ENCODE results near the gene SCAMP5. TPM values are rescaled to one million over a fixed set of nuclear protein-coding genes. Genes with fewer than 3 reads are reported as not detected.
A peak's percentile ranks its signal among the peaks of the same experiment; 100 is the strongest.

The SCAMP5 gene
- total and polyA plus RNA-seq, 5 donors from 2014 or later, result 0.20 to 1.3 (median 0.25) TPM; not detected in 2

GRCh38 chr15:74956648-74957475 is 38.5 kb upstream of the SCAMP5 start, which contains the start of gene RPP25:
Gene RPP25 (minus strand): TSS chr15:74956772. CDS start chr15:74956583, 189 bp downstream.
- H3K36me3 ChIP-seq (ENCODE audit: control insufficient read depth, insufficient read depth, low read length), result no peaks in the 10 kb centered on the region
- peak within 1 kb of the TSS in 1 of 3 donors; percentile 26 for H3K27ac Mint-ChIP-seq

DNA sequence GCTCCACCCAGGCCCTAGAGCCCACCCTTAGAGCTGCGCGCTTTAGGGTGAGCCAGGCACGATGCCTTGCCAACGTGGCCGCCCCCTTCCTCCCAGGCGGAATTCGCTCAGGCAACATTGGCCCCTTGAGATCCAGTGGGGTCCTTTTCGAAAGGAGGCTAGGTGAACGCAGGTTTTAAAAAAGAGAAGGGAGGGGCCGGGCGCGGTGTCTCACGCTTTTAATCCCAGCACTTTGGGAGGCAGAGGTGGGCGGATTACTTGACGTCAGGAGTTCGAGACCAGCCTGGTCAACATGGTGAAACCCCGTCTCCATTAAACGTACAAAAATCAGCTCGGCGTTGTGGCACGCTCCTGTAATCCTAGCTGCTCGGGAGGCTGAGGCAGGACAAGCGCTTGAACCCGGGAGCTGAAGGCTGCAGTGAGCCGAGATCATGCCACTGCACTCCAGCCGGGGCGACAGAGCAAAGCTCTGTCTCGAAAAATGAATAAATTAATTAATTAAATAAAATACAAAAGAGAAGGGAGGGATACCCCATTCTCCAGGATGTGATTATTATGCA is 37.8 kb upstream of the SCAMP5 start:
- Histone ChIP-seq H3K9me3 (ENCODE audit: control insufficient read depth in 2 of 2, low read length in 2 of 2) (no peaks in the 10 kb centered on the region), H3K27ac (ENCODE audit: insufficient read depth, low read length, poor library complexity, severe bottlenecking) (no peak overlapping the region), H3K4me3 (ENCODE audit: low read depth, low read length) (no peak overlapping the region), H3K36me3 (ENCODE audit: control insufficient read depth, insufficient read depth, low read length) (no peaks in the 10 kb centered on the region), H3K4me1 (ENCODE audit: control insufficient read depth, insufficient read depth, low read length, poor library complexity, severe bottlenecking) (peaks cover 35% of the 10 kb centered on the region), H3K27me3 (ENCODE audit: control insufficient read depth, insufficient read depth, low read length) (peaks cover 14% of the 10 kb centered on the region)
- Mint-ChIP-seq H3K27me3 (peaks cover 51% of the 10 kb centered on the region), H3K9me3 (peaks cover 0 to 4% (median 0%) of the 10 kb centered on the region in 7 donors), H3K4me1 (peaks cover 0 to 29% (median 7%) of the 10 kb centered on the region in 4 donors), H3K27ac (no peak overlapping the region), H3K36me3 (no peaks in the 10 kb centered on the region), H3K4me3 (peak overlapping the region; percentile 16 to 81 (median 76))
- DNase-seq (no peak), ATAC-seq (ENCODE audit: low read depth in 2 of 2) (no peak)

More at GRCh38 chr15:74956648-74957475, 38.5 kb upstream of the SCAMP5 start, which contains the start of gene RPP25:
- H3K4me3 ChIP-seq (ENCODE audit: low read depth, low read length), result peak within 1 kb of the TSS; percentile 35
- DNase-seq (peak; percentile 47 to 74 (median 53)), ATAC-seq (ENCODE audit: low read depth in 2 of 2) (peak; percentile 79 to 82)
- H3K27me3 ChIP-seq (ENCODE audit: control insufficient read depth, insufficient read depth, low read length), result peaks cover 12% of the 10 kb centered on the region
- peaks cover 51% of the 10 kb centered on the region for H3K27me3 Mint-ChIP-seq
- H3K27ac ChIP-seq (ENCODE audit: insufficient read depth, low read length, poor library complexity, severe bottlenecking), result no peak within 1 kb of the TSS
- no peaks in the 10 kb centered on the region for H3K36me3 Mint-ChIP-seq
- peak within 1 kb of the TSS; percentile 79 to 86 (median 82) for H3K4me3 Mint-ChIP-seq
- H3K9me3 Mint-ChIP-seq, result peaks cover 0 to 4% (median 0%) of the 10 kb centered on the region in 7 donors
- peaks cover 0 to 29% (median 7%) of the 10 kb centered on the region in 4 donors for H3K4me1 Mint-ChIP-seq
- H3K9me3 ChIP-seq (ENCODE audit: control insufficient read depth in 2 of 2, low read length in 2 of 2), result no peaks in the 10 kb centered on the region
- peaks cover 35% of the 10 kb centered on the region for H3K4me1 ChIP-seq (ENCODE audit: control insufficient read depth, insufficient read depth, low read length, poor library complexity, severe bottlenecking)

DNA sequence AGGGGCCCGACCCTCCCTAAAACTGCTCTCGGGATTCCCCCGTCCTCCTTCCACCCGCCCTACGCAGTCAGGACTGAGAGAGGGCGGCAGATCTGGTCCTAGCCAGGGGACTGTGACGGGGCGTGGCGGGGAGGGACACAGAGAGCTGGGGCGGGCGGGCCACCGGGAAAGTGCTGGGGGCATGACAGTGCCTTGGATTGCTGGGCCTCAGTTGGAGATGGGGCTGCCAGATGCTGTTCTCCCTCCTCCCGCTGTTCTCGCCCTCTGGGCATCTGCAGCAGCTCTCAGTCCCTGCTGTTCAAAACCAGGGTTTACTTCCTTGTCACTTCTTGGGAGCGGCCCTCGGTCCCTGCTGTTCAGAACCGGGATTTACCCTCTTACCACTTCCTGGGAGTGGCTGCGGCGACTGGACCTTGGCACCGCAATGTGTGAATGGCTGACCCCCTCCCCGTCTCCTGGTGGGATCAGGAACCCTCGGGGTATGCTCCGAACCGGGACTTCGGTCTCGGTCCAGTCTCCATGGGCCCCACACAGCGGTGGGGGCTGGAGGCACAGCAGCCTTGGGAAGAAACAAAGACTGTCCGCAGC is 36.9 kb upstream of the SCAMP5 start:
- H3K4me3 Mint-ChIP-seq, result peak overlapping the region; percentile 37 to 81 (median 50)
- no peak for ATAC-seq (ENCODE audit: low read depth in 2 of 2)

GRCh38 chr15:74958908-74959585 is 36.3 kb upstream of the SCAMP5 start:
- H3K9me3 ChIP-seq (ENCODE audit: control insufficient read depth in 2 of 2, low read length in 2 of 2), result no peaks in the 10 kb centered on the region
- Mint-ChIP-seq H3K36me3 (no peaks in the 10 kb centered on the region), H3K4me1 (peaks cover 0 to 29% (median 7%) of the 10 kb centered on the region in 4 donors), H3K27me3 (peaks cover 51% of the 10 kb centered on the region), H3K9me3 (peaks cover 0 to 4% (median 0%) of the 10 kb centered on the region in 7 donors), H3K4me3 (peak overlapping the region; percentile 36 to 87 (median 68)), H3K27ac (peak overlapping the region in 1 of 3 donors; percentile 59)
- peaks cover 35% of the 10 kb centered on the region for H3K4me1 ChIP-seq (ENCODE audit: control insufficient read depth, insufficient read depth, low read length, poor library complexity, severe bottlenecking)
- H3K4me3 ChIP-seq (ENCODE audit: low read depth, low read length), result no peak overlapping the region
- H3K27me3 ChIP-seq (ENCODE audit: control insufficient read depth, insufficient read depth, low read length), result peaks cover 15% of the 10 kb centered on the region
- H3K27ac ChIP-seq (ENCODE audit: insufficient read depth, low read length, poor library complexity, severe bottlenecking), result no peak overlapping the region
- ATAC-seq (ENCODE audit: low read depth in 2 of 2) (no peak), DNase-seq (no peak)
- no peaks in the 10 kb centered on the region for H3K36me3 ChIP-seq (ENCODE audit: control insufficient read depth, insufficient read depth, low read length)

More for the DNA sequence above, 36.9 kb upstream of the SCAMP5 start:
- peak overlapping the region in 2 of 3 donors; percentile 9 to 59 for H3K27ac Mint-ChIP-seq
- no peak for DNase-seq
- peaks cover 0 to 4% (median 0%) of the 10 kb centered on the region in 7 donors for H3K9me3 Mint-ChIP-seq
- Histone ChIP-seq H3K27ac (ENCODE audit: insufficient read depth, low read length, poor library complexity, severe bottlenecking) (no peak overlapping the region), H3K27me3 (ENCODE audit: control insufficient read depth, insufficient read depth, low read length) (peaks cover 15% of the 10 kb centered on the region), H3K4me3 (ENCODE audit: low read depth, low read length) (no peak overlapping the region), H3K4me1 (ENCODE audit: control insufficient read depth, insufficient read depth, low read length, poor library complexity, severe bottlenecking) (peaks cover 35% of the 10 kb centered on the region), H3K9me3 (ENCODE audit: control insufficient read depth in 2 of 2, low read length in 2 of 2) (no peaks in the 10 kb centered on the region), H3K36me3 (ENCODE audit: control insufficient read depth, insufficient read depth, low read length) (no peaks in the 10 kb centered on the region)
- peaks cover 51% of the 10 kb centered on the region for H3K27me3 Mint-ChIP-seq
- no peaks in the 10 kb centered on the region for H3K36me3 Mint-ChIP-seq
- peaks cover 0 to 29% (median 7%) of the 10 kb centered on the region in 4 donors for H3K4me1 Mint-ChIP-seq

DNA sequence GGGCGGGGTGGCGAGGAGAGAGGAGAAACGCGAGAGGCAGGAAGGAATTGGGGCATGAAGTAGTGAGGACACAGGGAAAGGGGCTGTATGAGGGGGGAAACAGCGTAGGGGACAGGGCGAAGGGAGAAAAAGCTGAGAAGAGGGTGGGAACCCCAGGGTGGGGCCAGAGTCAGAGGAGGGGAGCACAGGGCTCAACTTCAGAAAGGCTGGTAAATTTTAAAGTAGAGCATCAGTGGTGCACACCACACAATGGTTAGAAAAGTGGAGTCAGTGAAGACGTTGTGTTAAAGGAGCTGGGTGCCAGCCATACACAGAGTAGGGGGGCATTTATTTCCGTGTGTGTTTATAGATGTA is 35.8 kb upstream of the SCAMP5 start:
- H3K9me3 ChIP-seq (ENCODE audit: control insufficient read depth in 2 of 2, low read length in 2 of 2), result no peaks in the 10 kb centered on the region
- peaks cover 35% of the 10 kb centered on the region for H3K4me1 ChIP-seq (ENCODE audit: control insufficient read depth, insufficient read depth, low read length, poor library complexity, severe bottlenecking)
- H3K9me3 Mint-ChIP-seq, result peaks cover 0 to 4% (median 0%) of the 10 kb centered on the region in 7 donors
- H3K27me3 ChIP-seq (ENCODE audit: control insufficient read depth, insufficient read depth, low read length), result peaks cover 15% of the 10 kb centered on the region
- H3K27me3 Mint-ChIP-seq, result peaks cover 51% of the 10 kb centered on the region
- ATAC-seq (ENCODE audit: low read depth in 2 of 2), result no peak
- DNase-seq, result no peak
- no peak overlapping the region for H3K4me3 ChIP-seq (ENCODE audit: low read depth, low read length)
- H3K36me3 ChIP-seq (ENCODE audit: control insufficient read depth, insufficient read depth, low read length), result no peaks in the 10 kb centered on the region
- no peaks in the 10 kb centered on the region for H3K36me3 Mint-ChIP-seq
- H3K4me3 Mint-ChIP-seq, result peak overlapping the region in 2 of 4 donors; percentile 28 to 56
- no peak overlapping the region for H3K27ac Mint-ChIP-seq
- H3K27ac ChIP-seq (ENCODE audit: insufficient read depth, low read length, poor library complexity, severe bottlenecking), result no peak overlapping the region
- H3K4me1 Mint-ChIP-seq, result peaks cover 0 to 29% (median 7%) of the 10 kb centered on the region in 4 donors

DNA sequence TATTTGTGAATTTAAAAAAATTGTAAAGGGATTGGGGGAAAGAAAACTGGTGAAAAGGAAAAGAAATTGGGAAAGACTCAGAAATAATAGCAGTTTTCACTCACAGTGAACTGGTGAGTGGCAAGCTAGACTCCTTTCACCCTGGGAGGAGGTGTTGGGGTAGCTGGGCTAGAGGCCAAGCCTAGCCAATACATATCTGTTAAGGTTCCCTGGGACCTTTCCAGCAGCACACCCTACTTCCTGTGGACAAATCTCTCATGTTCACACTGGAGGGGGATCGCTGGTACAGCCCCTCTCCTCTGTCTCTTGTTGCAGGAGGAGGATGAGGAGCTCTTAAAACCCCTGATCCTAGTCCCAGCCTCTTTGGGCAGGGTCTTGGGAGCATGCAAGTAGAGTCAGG is 35.1 kb upstream of the SCAMP5 start:
- Histone ChIP-seq H3K4me1 (ENCODE audit: control insufficient read depth, insufficient read depth, low read length, poor library complexity, severe bottlenecking) (peaks cover 35% of the 10 kb centered on the region), H3K27me3 (ENCODE audit: control insufficient read depth, insufficient read depth, low read length) (peaks cover 15% of the 10 kb centered on the region), H3K9me3 (ENCODE audit: control insufficient read depth in 2 of 2, low read length in 2 of 2) (no peaks in the 10 kb centered on the region), H3K4me3 (ENCODE audit: low read depth, low read length) (no peak overlapping the region), H3K27ac (ENCODE audit: insufficient read depth, low read length, poor library complexity, severe bottlenecking) (no peak overlapping the region), H3K36me3 (ENCODE audit: control insufficient read depth, insufficient read depth, low read length) (no peaks in the 10 kb centered on the region)
- ATAC-seq (ENCODE audit: low read depth in 2 of 2) (no peak), DNase-seq (no peak)
- H3K27me3 Mint-ChIP-seq, result peaks cover 51% of the 10 kb centered on the region
- H3K27ac Mint-ChIP-seq, result no peak overlapping the region
- H3K4me1 Mint-ChIP-seq, result peaks cover 3 to 23% (median 7%) of the 10 kb centered on the region in 4 donors
- peaks cover 0 to 4% (median 0%) of the 10 kb centered on the region in 7 donors for H3K9me3 Mint-ChIP-seq
- no peak overlapping the region for H3K4me3 Mint-ChIP-seq
- H3K36me3 Mint-ChIP-seq, result no peaks in the 10 kb centered on the region

- DNase-seq (no peak), ATAC-seq (ENCODE audit: low read depth in 2 of 2) (no peak)
- Mint-ChIP-seq H3K4me1 (peaks cover 4 to 19% (median 6%) of the 10 kb centered on the region in 4 donors), H3K27me3 (peaks cover 51% of the 10 kb centered on the region), H3K9me3 (peaks cover 0 to 4% (median 0%) of the 10 kb centered on the region in 7 donors), H3K4me3 (no peak overlapping the region), H3K27ac (peak overlapping the region in 1 of 3 donors; percentile 61), H3K36me3 (no peaks in the 10 kb centered on the region)
- H3K4me3 ChIP-seq (ENCODE audit: low read depth, low read length), result no peak overlapping the region
- H3K36me3 ChIP-seq (ENCODE audit: control insufficient read depth, insufficient read depth, low read length), result no peaks in the 10 kb centered on the region
- H3K9me3 ChIP-seq (ENCODE audit: control insufficient read depth in 2 of 2, low read length in 2 of 2), result no peaks in the 10 kb centered on the region
- no peak overlapping the region for H3K27ac ChIP-seq (ENCODE audit: insufficient read depth, low read length, poor library complexity, severe bottlenecking)
- peaks cover 15% of the 10 kb centered on the region for H3K27me3 ChIP-seq (ENCODE audit: control insufficient read depth, insufficient read depth, low read length)
- H3K4me1 ChIP-seq (ENCODE audit: control insufficient read depth, insufficient read depth, low read length, poor library complexity, severe bottlenecking), result peaks cover 28% of the 10 kb centered on the region
These were observed 34.3 kb upstream of the SCAMP5 start for GRCh38 chr15:74960995-74961588.
